ENCODE data around the gene BRF1. TPM values are rescaled to one million over a fixed set of nuclear protein-coding genes. Genes with fewer than 3 reads are reported as not detected.

Gene BRF1
- polyA plus RNA-seq, 3 donors, result 28.0 to 30.7 (median 30.5) TPM

DNA sequence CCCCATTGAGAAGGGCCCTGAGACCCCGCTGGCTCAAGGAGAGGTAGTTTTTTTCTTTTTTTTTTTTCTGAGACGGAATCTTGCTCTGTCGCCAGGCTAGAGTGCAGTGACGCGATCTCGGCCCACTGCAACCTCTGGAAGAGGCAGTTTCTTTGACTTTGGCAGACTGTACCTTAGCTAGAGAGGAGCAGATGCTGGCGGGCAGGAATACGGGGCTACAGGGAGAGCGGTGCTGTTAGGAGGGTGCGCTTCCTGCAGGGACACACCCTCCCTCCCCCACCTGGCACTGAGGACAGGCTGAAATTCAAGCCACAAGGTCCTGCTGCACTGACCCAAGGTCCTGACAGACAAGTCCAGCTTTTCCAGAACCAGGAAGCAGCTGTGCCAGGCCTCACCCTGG, 87.4 kb downstream of the BRF1 start:
- no peak for DNase-seq (ENCODE audit: low read depth in 3 of 3, low spot score in 2 of 3)

GRCh38 chr14:105212541-105213300, 88.1 kb downstream of the BRF1 start:
- DNase-seq (ENCODE audit: low read depth in 3 of 3, low spot score in 2 of 3), result no peak

GRCh38 chr14:105211758-105212089, 89.1 kb downstream of the BRF1 start:
- DNase-seq (ENCODE audit: low read depth in 3 of 3, low spot score in 2 of 3), result no peak

GRCh38 chr14:105211086-105211757, 89.6 kb downstream of the BRF1 start:
- DNase-seq (ENCODE audit: low read depth in 3 of 3, low spot score in 2 of 3), result no peak

DNA sequence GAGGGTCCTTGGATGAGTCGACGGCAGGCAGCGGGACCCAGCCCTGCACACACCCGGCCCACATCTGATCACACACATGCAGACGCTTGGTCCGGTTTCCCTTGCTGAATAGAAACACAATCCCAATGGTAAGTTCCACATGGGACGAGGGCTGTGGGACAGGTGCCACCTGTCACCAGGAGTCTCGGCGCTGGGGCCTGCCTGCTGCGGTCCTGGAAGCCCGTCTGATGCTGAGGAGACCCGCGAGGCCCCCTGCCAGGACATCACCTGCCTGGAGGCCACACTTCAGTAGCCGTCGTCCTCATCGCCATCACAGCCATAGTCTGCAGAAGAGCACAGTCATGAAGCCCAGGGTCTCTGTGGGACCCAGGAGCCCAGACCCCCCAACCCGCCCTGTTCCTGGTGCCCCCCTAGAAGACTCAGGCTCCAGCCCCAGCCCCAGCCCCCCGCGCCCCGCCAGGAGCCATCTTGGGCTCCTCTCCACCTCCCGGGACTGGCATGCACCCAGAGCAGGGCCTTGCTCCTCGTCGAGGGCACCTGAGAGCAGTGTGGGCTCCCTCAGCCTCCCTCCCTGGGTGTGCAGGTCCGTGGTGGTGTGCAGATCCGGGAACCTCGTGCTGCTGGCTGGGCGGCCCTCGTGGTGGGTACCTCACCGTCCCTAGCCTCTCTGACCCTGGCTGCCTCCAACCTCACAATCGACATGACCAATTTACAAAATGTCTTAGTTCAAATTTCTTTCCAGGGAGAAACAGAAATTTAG, 90.4 kb downstream of the BRF1 start:
- DNase-seq (ENCODE audit: low read depth in 3 of 3, low spot score in 2 of 3), result no peak

DNA sequence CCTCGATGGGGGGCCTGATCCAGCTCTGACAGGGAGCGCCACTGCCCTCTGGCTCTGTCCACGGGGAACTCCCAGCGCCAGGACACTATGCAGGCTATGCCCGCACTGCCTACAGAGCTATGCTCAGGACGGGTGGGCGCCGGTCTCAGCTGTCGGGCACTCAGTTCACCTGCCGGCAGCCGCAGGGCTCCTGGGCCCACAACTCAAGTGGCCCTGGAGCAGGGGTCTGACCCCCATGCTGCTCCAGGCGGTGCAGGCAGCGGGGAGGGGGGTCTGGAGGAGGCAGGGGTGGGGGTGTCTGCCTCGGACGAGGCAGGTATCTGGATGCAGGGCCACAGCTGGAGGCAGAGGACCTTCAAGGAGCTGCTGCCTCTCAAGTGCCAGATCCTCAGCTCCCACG, 91.2 kb downstream of the BRF1 start:
- no peak for DNase-seq (ENCODE audit: low read depth in 3 of 3, low spot score in 2 of 3)

DNA sequence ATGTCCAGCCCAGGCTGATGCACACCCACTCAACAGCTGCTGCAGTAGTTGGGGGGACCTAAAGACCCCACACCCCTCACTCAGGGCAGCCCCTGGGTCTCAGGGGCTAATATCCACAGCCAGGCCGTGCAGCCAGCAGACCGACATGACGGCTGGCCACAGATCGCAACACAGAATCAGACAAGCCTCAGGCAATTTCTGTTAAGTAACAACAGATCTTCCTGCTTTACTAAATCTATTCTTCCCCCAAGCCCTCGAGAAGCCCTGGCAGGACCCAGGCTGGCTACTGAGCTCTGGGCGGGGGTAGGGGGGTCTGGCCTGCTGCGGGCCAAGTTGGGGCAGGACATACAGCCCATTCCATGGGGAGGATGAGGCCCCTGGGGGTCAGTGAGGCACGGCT, 91.7 kb downstream of the BRF1 start:
- no peak for DNase-seq (ENCODE audit: low read depth in 3 of 3, low spot score in 2 of 3)

DNA sequence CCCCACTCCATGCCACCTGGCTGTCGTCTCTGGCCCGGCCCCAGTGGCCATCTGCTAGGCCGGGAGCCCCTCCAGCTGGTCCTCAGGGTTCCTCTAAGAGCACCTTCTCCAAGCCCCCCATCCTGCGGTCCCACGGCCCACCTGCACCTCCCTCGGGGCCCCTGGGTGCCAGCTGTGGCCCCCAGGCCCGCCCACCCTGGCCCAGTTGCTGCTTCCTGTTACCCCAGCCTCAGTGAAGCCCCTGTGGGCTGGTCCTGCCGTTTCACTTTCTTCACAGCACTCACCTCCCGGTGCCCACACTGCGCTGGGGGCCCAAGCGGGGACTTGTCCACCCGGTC, 92.1 kb downstream of the BRF1 start:
- no peak for DNase-seq (ENCODE audit: low read depth in 3 of 3, low spot score in 2 of 3)

DNA sequence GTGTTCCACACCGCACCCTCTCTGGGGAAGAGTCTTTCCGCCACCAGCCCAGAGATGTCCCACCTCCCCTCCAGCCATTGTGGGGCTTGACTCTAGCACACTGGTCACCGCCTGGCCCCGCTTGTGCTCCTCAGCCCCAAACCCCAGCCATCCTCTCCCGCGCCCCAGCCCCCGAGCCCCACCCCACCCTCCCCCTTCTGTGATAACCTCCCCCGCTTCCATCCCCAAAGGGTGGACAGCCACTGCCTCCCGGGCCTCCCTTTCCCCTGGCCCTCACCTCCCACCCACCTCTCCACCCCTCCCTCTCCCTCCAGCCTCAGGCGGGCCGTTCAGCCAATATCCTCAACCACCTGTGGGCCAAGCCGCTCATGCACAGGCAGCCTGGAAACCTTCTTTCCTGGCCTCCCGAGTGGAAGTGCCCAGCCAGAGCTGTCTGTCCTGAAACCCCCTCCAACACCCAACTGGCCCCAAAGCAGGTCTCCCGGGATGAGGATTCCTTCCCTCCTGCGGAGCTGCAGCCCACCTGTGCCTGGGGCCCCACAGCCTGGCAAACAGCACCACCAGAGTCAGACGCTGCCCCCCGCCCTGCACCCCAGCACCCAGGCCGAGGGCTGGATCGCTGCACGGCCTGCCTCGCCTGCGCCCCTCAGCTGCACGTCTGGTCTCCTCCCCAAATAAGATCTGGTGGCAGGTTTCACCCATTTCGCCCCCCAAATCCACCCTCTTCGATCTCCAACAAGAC, 92.6 kb downstream of the BRF1 start:
- DNase-seq (ENCODE audit: low read depth in 3 of 3, low spot score in 2 of 3), result no peak

- no peak for DNase-seq (ENCODE audit: low read depth in 3 of 3, low spot score in 2 of 3)
These were observed 93.3 kb downstream of the BRF1 start for GRCh38 chr14:105207460-105207901.

DNA sequence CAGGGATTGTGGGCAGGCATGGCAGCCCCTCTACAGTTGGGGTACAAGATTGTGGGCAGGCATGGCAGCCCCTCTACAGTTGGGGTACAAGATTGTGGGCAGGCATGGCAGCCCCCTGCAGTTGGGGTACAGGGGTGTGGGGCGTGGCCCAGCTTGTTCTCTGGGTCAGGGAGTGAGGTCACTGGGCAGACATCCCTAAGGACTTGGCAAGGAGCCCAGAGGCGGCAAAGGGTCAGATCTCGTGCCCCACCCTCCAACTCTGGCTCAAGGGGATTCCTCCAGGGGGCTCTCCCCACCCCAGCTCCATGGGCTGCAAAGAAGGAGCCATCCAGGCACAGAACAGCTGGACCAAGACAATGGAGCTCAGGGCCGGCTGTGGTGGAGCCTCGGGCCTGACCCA, 93.9 kb downstream of the BRF1 start:
- DNase-seq (ENCODE audit: low read depth in 3 of 3, low spot score in 2 of 3), result no peak

DNA sequence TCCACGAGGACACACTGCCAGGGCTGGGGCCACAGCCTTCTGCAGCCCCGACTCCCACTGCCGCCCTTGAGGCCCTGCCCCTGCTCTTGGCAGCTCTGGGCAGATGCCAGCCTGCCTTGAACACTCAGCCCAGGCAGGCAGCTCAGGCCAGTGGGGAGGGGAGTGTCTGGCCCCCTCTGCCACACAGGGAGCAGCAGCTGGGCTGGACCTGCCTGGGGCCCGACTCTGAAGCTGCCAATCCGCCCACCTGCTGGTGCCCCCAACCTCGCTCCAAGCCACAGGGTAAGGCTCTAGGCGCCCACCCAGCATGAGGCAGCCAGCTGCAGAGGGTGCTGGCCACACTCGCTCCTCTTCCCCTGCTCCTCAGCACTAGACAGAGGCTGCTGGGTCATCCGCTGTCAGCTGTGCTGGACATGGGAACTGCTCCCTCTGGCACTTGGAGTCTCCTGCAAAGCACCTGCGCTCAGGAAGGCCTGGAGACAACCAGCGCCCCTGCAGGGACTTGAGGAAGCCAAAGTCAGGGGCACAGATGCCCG, 95.1 kb downstream of the BRF1 start:
- no peak for DNase-seq (ENCODE audit: low read depth in 3 of 3, low spot score in 2 of 3)

- DNase-seq (ENCODE audit: low read depth in 3 of 3, low spot score in 2 of 3), result no peak
These were observed 95.7 kb downstream of the BRF1 start for GRCh38 chr14:105204931-105205672.

DNA sequence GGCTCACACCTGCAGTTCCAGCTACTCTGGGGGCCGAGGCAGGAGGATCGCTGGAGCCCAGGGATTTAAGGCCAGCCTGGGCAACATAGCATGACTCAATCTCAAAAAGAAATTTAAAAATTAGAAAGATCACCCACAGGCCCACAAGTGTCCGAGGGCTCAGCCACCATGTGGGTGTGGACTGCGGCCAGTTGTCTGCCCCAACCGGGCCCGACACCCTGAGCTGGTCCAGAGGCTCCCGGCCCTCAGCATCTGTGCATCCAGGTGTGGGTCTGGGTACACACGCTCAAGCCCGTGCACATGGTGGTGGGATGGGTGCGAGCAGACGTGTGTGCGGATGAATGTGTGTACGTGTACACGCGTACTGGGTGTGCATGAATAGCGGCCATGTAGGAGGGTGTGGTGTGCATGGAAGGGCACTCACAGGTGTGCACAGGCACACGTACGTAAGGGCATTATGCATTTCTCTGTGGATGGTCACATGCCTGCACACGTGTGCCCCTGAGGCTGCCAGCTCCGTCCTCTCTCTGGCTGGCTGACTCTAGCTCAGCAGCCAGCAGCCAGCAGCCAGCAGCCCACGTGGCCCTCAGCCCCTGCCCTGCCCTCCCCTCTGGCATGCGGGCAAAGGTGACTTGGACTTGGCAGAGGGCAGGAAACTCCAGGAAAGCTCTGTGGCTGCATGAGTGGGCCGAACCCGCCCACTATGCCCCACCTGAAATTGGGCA, 96.4 kb downstream of the BRF1 start:
- DNase-seq (ENCODE audit: low read depth in 3 of 3, low spot score in 2 of 3), result no peak

GRCh38 chr14:105203701-105204100, 97.1 kb downstream of the BRF1 start:
- no peak for DNase-seq (ENCODE audit: low read depth in 3 of 3, low spot score in 2 of 3)

DNA sequence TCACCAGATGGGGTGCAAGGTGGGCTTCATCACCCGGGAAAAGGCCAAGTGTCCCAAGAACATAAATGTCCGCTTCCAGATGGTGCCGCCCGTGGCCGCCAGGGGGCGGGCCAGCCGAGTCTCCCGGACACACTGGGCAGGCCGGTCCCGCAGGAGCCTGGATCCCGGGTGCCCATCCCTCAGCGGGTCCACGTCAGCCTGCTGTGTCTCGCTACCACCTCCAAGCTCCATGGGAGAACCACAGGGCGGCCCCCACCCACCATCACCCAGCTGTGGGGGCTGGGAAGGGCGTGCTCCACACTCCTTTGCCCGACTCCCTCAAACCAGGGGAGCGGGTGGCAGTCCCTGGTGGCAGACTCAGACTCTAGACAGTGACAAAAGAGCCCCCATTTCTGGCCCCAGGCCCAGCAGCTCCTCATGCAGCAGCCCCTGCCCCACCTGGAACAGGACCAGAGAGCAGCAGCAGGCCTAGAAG, 97.7 kb downstream of the BRF1 start:
- DNase-seq (ENCODE audit: low read depth in 3 of 3, low spot score in 2 of 3), result no peak

DNA sequence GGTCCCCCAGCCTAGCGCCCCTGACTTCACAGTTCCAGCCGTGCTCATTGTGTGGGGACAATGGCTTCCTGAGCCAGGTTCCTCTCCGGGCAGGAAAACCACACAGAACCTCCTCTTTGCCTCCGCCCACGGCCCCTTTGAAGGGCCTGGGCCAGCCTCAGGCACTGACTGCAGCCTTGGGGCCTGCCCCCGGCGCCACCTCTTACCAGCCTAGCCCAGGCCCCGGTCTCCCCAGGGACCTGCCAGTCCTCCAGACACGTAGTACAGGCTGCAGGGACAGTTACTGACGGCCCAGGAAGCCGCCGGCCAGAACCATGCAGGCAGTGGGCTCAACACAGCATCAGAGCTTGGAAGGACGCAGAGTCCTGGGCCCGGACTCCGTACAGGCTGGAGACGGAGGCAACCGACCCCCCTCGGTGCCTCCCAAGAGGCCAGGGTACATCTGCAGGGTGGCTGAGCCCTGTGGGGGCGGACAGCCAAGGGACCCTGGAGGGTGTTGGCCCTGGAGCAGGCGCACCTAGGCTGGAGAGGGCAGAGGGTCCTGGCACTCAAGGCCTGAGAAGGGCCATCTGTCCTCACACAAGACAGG, 98.8 kb downstream of the BRF1 start:
- no peak for DNase-seq (ENCODE audit: low read depth in 3 of 3, low spot score in 2 of 3)

DNA sequence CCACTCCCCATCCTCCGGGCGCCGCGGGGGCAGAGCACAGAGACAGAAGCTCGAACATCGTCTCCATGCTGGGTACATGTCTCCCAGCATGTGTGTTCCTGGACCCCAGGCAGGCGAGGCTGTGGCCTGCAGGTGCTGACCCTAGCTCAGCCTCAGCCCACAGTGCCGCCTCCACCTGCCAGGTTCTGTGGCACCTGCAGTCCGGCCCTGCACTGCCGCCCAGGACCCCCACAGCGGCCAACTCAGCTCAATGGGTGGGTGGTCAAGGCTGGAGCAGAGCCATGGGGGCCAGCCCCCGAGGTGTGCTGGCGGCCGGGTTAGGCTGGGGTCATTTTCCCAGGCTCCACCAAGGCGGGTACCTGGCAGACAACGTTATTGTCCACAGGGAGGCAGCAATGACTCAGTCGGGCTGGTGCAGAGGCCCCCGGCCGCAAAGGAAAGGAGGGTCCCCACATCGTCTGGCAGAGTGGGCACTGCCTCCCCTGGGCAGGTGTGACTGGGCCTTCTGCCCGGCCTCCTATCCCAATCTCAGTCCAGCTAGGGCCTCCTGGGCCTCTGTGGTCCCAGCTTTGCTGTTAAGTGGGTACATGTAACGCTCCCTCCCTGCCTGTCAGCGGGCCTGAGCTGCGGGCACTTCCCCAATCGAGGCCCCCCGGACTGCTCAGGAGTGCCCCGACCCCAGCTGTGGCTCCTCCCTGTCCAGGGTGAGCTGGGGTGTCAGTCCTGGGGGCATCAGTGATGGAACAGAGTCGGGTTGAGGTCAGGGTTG, 99.5 kb downstream of the BRF1 start:
- DNase-seq (ENCODE audit: low read depth in 3 of 3, low spot score in 2 of 3), result no peak

Measured in right renal cortex interstitium (tissue), 3 donors.